Stimulated activated naive CD8-positive, alpha-beta T cell treated with anti-CD3 and anti-CD28 coated beads, Interleukin-15, amount 100 ng/mL, for 72 hours (primary cell): ENCODE results near the gene MID2.
"Not testable (repeated sequence)": the region's sequence is repeated elsewhere in the genome, so short reads cannot be mapped to it uniquely, and the experiment has no call there.

Source experiments
- ATAC-seq: fragments of 150-1000 bp; cut with Tn5 transposase; 2 replicates; pipeline ENCODE4 v1.10.0; 2021; ENCODE audit warnings: mild to moderate bottlenecking, moderate library complexity
- DNase-seq, 2 donors: peaks; one replicate each; pipeline ENCODE4 v3.0.0; 2021 to 2022
- H3K27ac Mint-ChIP-seq, 2 donors: one replicate each; pipeline ENCODE4 v1.8.0; 2022; ENCODE audit warnings: mild to moderate bottlenecking in 2 of 2, mixed read lengths in 2 of 2, moderate library complexity in 2 of 2
- H3K27me3 Mint-ChIP-seq: one replicate; pipeline ENCODE4 v1.8.0; 2022; ENCODE audit warnings: mixed read lengths
- H3K4me1 Mint-ChIP-seq: one replicate; pipeline ENCODE4 v1.8.0; 2022; ENCODE audit warnings: mild to moderate bottlenecking, mixed read lengths
- H3K4me3 Mint-ChIP-seq, 2 donors: one replicate each; pipeline ENCODE4 v1.8.0; 2022; ENCODE audit warnings: mild to moderate bottlenecking in 2 of 2, mixed read lengths in 2 of 2, moderate library complexity in 1 of 2
- H3K9me3 Mint-ChIP-seq, 2 donors: one replicate each; pipeline ENCODE4 v1.8.0; 2022; ENCODE audit warnings: mixed read lengths in 2 of 2

Gene MID2

DNA sequence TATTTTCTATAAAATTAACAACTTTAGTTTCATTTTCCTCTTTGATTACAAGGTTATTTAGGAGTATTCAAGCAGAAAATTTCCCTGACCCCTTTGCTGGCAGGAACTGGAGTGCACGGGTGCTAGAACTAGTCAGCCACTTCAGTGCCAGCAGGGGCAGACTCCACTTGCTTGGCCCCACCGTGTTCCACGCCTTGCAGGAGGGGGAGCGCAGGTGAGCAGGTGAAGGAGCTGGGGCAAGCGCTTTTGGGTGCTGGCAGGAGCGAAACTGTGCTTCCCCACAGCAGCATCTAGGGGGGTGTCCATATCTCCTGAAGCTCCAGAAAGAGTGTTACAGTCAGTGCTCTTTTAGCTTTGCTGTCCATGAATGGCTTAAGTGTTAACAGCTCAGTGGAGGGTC is 45.5 kb downstream of the MID2 start:
- Mint-ChIP-seq H3K27me3 (no peaks in the 10 kb centered on the region), H3K27ac (no peak overlapping the region), H3K9me3 (no peaks in the 10 kb centered on the region), H3K4me1 (no peaks in the 10 kb centered on the region), H3K4me3 (no peak overlapping the region)
- ATAC-seq (no peak), DNase-seq (no peak)

- H3K27ac Mint-ChIP-seq, result no peak overlapping the region
- no peak overlapping the region for H3K4me3 Mint-ChIP-seq
- no peak for DNase-seq
- H3K27me3 Mint-ChIP-seq, result no peaks in the 10 kb centered on the region
- no peak for ATAC-seq
- H3K9me3 Mint-ChIP-seq, result no peaks in the 10 kb centered on the region
- H3K4me1 Mint-ChIP-seq, result no peaks in the 10 kb centered on the region
Measured at GRCh38 chrX:107878106-107878505, 52.4 kb downstream of the MID2 start.

DNA sequence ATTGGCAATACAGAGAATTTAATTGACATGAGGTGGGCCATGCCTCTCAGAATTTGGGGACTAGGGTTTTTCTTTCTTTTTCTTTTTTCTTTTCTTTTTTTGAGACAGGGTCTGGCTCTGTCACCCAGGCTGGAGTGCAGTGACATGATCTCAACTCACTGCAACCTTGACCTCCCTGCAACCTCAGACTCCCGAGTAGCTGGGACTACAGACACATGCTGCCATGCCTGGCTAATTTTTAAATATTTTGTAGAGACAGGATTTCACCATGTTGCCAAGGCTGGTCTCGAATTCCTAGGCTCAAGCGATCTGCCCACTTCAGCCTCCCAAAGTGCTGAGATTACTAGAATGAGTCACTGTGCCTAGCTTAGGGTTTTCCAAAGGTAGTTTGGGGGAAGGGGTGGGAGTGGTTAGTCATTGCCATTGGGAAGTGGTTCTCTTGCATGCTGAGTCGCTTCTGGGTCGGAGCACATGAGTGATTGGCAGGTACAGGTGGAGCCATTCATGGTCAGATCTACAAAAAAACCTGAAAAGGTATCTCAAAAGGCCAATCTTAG is 54.5 kb downstream of the MID2 start:
- H3K27me3 Mint-ChIP-seq, result no peaks in the 10 kb centered on the region
- no peak overlapping the region for H3K4me3 Mint-ChIP-seq
- H3K4me1 Mint-ChIP-seq, result no peaks in the 10 kb centered on the region
- no peak for DNase-seq
- no peaks in the 10 kb centered on the region for H3K9me3 Mint-ChIP-seq
- ATAC-seq, result no peak
- H3K27ac Mint-ChIP-seq, result no peak overlapping the region

DNA sequence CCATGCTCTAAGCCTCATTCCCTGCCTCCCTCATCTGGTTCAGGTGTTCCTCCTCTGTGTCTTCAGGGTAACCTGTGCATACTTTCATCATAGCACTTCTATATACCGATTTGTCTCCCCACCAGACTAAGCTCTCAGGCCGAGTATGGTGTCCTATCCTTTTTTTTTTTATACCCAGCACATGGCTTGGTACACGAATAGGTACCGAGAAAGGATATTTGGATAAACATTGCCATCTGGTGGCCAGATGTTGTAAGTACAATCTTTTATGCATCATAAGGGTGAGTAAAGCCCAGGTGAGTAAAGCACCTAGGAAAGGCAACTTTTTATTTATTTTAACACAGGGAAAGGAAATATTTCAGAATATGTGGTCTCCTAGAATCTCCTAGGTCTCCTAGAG is 68.4 kb downstream of the MID2 start:
- Mint-ChIP-seq H3K4me1 (no peaks in the 10 kb centered on the region), H3K4me3 (no peak overlapping the region), H3K27ac (no peak overlapping the region), H3K9me3 (peaks cover 11 to 14% of the 10 kb centered on the region in 2 donors), H3K27me3 (no peaks in the 10 kb centered on the region)
- ATAC-seq, result peak; percentile 83
- peak; percentile 20 to 37 for DNase-seq

DNA sequence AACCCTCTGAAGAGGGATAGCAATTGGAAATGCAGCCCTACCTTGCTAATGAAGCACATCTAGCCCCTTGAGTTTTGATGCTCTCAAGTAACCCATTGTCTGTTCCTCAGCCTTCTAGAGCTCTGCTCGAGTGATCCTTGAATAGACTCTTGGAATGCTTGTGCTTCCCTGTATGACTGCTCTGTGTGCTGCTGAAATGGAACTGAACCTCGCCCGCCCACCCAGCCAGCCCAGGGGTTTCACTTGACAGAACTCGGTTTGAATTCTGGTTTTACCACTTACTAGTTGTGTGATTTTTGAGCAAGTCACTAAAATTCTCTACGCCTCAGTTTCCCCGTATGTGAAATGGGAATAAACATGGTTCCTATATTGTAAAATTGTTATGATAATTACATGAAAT is 77.1 kb downstream of the MID2 start:
- DNase-seq (no peak), ATAC-seq (no peak)
- Mint-ChIP-seq H3K27me3 (no peaks in the 10 kb centered on the region), H3K4me3 (no peak overlapping the region), H3K9me3 (no peaks in the 10 kb centered on the region), H3K4me1 (no peaks in the 10 kb centered on the region), H3K27ac (no peak overlapping the region)

GRCh38 chrX:107905366-107905765 is 79.7 kb downstream of the MID2 start:
- H3K27me3 Mint-ChIP-seq, result no peaks in the 10 kb centered on the region
- DNase-seq (no peak), ATAC-seq (no peak)
- H3K4me3 Mint-ChIP-seq, result no peak overlapping the region
- no peaks in the 10 kb centered on the region for H3K9me3 Mint-ChIP-seq
- H3K27ac Mint-ChIP-seq, result no peak overlapping the region
- no peaks in the 10 kb centered on the region for H3K4me1 Mint-ChIP-seq

- ATAC-seq (no peak), DNase-seq (no peak)
- Mint-ChIP-seq H3K9me3 (no peaks in the 10 kb centered on the region), H3K27ac (no peak overlapping the region), H3K4me1 (no peaks in the 10 kb centered on the region), H3K27me3 (no peaks in the 10 kb centered on the region), H3K4me3 (no peak overlapping the region)
Measured at GRCh38 chrX:107924136-107924746, 98.6 kb downstream of the MID2 start.

GRCh38 chrX:107934262-107934661 is 108.6 kb downstream of the MID2 start:
- no peak for DNase-seq
- no peaks in the 10 kb centered on the region for H3K9me3 Mint-ChIP-seq
- H3K27ac Mint-ChIP-seq, result no peak overlapping the region
- no peak overlapping the region for H3K4me3 Mint-ChIP-seq
- no peak for ATAC-seq
- H3K4me1 Mint-ChIP-seq, result peaks cover 8% of the 10 kb centered on the region
- peaks cover 22% of the 10 kb centered on the region for H3K27me3 Mint-ChIP-seq

DNA sequence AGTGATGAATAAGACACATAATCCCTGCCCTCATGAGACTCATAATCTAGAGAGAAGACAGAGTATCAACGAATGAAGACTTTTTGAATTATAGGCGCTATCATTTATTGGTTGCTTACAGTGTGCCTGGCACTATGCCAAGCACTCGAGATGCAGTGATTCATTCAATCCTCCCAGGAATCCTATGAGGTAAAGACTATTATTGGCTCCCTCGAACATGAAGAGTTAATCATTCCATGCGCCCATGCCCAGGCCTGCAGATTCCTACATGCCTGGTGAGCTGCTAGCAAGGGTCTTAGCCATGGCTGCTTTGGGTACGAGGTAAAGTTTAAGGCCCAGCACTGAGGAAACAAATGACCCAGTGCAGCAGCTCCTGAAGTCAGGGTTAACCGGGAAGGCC is 109.5 kb downstream of the MID2 start:
- DNase-seq (no peak), ATAC-seq (no peak)
- Mint-ChIP-seq H3K4me3 (peak overlapping the region in 1 of 2 donors; percentile 71), H3K27me3 (peaks cover 27% of the 10 kb centered on the region), H3K9me3 (no peaks in the 10 kb centered on the region), H3K27ac (peak overlapping the region in 1 of 2 donors; percentile 48), H3K4me1 (peaks cover 8% of the 10 kb centered on the region)

GRCh38 chrX:107935664-107936433 is 110.2 kb downstream of the MID2 start:
- no peak for ATAC-seq
- Mint-ChIP-seq H3K27ac (peak overlapping the region in 1 of 2 donors; percentile 48), H3K27me3 (peaks cover 27% of the 10 kb centered on the region), H3K9me3 (no peaks in the 10 kb centered on the region), H3K4me1 (peaks cover 8% of the 10 kb centered on the region), H3K4me3 (peak overlapping the region; percentile 15 to 71)
- no peak for DNase-seq

DNA sequence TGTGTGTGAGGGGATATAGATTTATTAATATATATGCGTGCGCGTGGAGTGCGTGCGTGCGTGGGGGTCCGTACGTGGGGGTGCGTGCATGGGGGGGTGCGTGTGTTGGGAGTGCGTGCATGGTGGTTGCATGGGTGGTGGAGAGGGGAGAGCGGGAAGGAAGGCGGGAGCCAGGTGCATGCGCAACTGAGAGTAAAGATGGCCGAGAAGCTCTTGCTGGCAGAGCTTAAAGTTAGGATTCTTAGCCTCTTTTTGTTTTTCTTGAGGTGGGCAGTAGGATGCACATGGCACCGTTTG is 110.7 kb downstream of the MID2 start:
- H3K4me3 Mint-ChIP-seq, result peak overlapping the region in 1 of 2 donors; percentile 71
- peaks cover 8% of the 10 kb centered on the region for H3K4me1 Mint-ChIP-seq
- no peaks in the 10 kb centered on the region for H3K9me3 Mint-ChIP-seq
- ATAC-seq, result no peak
- H3K27me3 Mint-ChIP-seq, result peaks cover 27% of the 10 kb centered on the region
- peak overlapping the region in 1 of 2 donors; percentile 6 for H3K27ac Mint-ChIP-seq
- DNase-seq, result no peak

GRCh38 chrX:107940095-107940494 is 114.4 kb downstream of the MID2 start:
- Mint-ChIP-seq H3K27ac (no peak overlapping the region), H3K4me1 (peaks cover 8% of the 10 kb centered on the region), H3K4me3 (no peak overlapping the region), H3K9me3 (no peaks in the 10 kb centered on the region), H3K27me3 (peaks cover 22% of the 10 kb centered on the region)
- no peak for DNase-seq
- no peak for ATAC-seq

DNA sequence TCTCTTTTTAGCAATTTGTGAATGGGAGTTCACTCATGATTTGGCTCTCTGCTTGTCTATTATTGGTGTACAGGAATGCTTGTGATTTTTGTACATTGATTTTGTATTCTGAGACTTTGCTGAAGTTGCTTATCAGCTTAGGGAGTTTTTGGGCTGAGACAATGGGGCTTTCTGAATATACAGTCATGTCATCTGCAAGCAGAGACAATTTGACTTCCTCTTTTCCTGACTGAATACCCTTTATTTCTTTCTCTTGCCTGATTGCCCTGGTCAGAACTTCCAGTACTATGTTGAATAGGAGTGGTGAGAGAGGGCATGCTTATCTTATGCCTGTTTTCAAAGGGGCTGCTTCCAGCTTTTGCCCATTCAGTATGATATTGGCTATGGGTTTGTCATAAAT is 129.7 kb downstream of the MID2 start:
- H3K27me3 Mint-ChIP-seq, H3K4me1 Mint-ChIP-seq, DNase-seq, ATAC-seq, H3K4me3 Mint-ChIP-seq, H3K27ac Mint-ChIP-seq, H3K9me3 Mint-ChIP-seq: not testable (repeated sequence)

DNA sequence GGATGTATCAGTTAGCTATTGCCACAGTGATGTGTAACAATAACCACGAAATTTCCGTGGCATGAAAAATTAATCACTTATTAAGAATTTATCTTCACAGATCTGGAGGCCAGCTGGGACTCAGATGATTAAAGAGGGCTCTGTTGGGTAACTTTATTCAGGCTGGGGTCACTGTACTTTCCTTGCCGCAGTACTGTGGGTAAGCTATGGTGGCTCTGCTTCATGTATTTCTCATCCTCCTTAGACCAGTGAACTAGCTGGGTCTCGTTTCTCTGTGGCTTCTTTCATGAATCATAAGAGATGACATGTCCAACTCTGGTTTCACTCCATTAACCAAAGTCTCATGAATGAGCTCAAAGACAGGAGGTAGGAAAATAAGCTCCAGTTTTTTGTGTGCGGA is 143.0 kb downstream of the MID2 start:
- DNase-seq (no peak), ATAC-seq (no peak)
- H3K27ac Mint-ChIP-seq, result no peak overlapping the region
- no peak overlapping the region for H3K4me3 Mint-ChIP-seq
- H3K4me1 Mint-ChIP-seq, result no peaks in the 10 kb centered on the region
- peaks cover 0 to 8% of the 10 kb centered on the region in 2 donors for H3K9me3 Mint-ChIP-seq
- peaks cover 7% of the 10 kb centered on the region for H3K27me3 Mint-ChIP-seq

DNA sequence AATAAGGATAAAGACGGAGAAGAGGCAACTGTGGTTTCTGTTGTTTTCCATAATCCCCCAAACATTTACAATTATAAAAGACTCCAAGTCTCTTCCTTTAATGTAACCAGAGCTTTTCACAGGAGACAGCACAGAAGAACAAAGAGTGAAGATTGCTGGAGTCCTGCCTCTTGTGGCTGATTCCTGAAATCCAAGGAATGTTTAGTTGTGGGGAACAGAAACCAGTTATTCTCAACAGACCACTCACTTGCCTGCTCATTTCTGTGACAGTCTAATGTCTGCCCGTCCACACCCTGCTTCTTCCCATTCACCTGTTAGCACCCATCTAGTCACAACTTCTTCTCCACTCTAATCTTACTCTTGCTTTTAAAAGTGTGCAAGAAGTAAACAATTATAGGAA is 144.4 kb downstream of the MID2 start:
- Mint-ChIP-seq H3K4me1 (no peaks in the 10 kb centered on the region), H3K27ac (no peak overlapping the region), H3K4me3 (no peak overlapping the region), H3K9me3 (no peaks in the 10 kb centered on the region), H3K27me3 (no peaks in the 10 kb centered on the region)
- ATAC-seq (no peak), DNase-seq (no peak)

DNA sequence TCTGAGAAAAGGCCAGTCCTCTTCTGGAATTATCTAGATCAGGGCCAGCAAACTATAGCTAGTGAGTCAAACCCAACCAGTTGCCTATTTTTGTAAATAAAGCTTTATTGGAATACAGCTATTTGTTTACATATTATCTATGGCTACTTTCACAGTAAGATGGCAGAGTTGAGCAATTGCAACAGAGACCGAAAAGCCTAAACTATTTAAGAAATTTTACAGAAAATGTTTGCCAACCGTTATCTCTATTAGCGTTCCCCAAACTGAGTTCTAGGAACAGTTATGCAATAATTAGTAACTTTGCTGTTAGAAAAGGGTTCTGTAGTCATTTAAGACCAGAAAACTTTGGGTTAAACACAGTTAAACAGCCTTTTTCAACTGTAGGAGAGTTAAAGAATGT is 146.0 kb downstream of the MID2 start:
- Mint-ChIP-seq H3K4me3 (no peak overlapping the region), H3K9me3 (no peaks in the 10 kb centered on the region)
- DNase-seq, result no peak

More for the DNA sequence above, 146.0 kb downstream of the MID2 start:
- Mint-ChIP-seq H3K27me3 (no peaks in the 10 kb centered on the region), H3K27ac (no peak overlapping the region), H3K4me1 (no peaks in the 10 kb centered on the region)
- ATAC-seq, result no peak
